Right hindlimb (tissue), 1 donor: Measurements from ENCODE around the gene BSX.

Experiments
- DNase-seq: peaks from one replicate; pipeline ENCODE4 v3.0.0-alpha.2; 2018

The BSX gene

GRCh38 chr11:122954455-122954854, 27.2 kb downstream of the BSX start:
- no peak for DNase-seq

GRCh38 chr11:122951211-122951610, 30.4 kb downstream of the BSX start:
- DNase-seq, result no peak

- no peak for DNase-seq
These were observed 43.1 kb downstream of the BSX start for GRCh38 chr11:122938557-122938956.

GRCh38 chr11:122937983-122938382, 43.7 kb downstream of the BSX start:
- DNase-seq, result no peak

- DNase-seq, result no peak
These were observed 48.2 kb downstream of the BSX start for GRCh38 chr11:122933416-122933815.

GRCh38 chr11:122931510-122931909, 50.1 kb downstream of the BSX start:
- DNase-seq, result no peak
